Hematopoietic multipotent progenitor cell (in vitro differentiated cells): ENCODE data around the gene B4GALT2. TPM values are rescaled to one million over a fixed set of nuclear protein-coding genes. Genes with fewer than 3 reads are reported as not detected.
A peak's percentile ranks its signal among the peaks of the same experiment; 100 is the strongest.

ENCODE experiments used
- DNase-seq, 3 donors: peaks; one replicate each; pipeline ENCODE4 v3.0.0-alpha.2; 2011 to 2015; ENCODE audit warnings: low read depth in 2 of 3, low spot score in 2 of 3
- total RNA-seq: library from RNA; depleted of rRNA; stranded (reverse); fragments of >200 nt; gene quantifications from one replicate; pipeline ENCODE4 v1.2.3, GENCODE V29; 2012

B4GALT2 gene
- total RNA-seq, 1 donor, result 42.5 TPM

GRCh38 chr1:43968348-43968948 lies 10.6 kb upstream of the B4GALT2 start:
- peak in 1 of 3 donors; percentile 46 for DNase-seq

GRCh38 chr1:43969416-43969745 lies 9.6 kb upstream of the B4GALT2 start:
- DNase-seq, result no peak

GRCh38 chr1:43969746-43970466 lies 9.1 kb upstream of the B4GALT2 start, which contains the start of gene DPH2:
Gene DPH2, plus strand, starts transcription at chr1:43970010. Its CDS starts 166 bp downstream, at chr1:43970176.
- DNase-seq, result peak; percentile 76 to 98 (median 96)

- DNase-seq, result no peak
Measured at GRCh38 chr1:43970502-43970901, 8.5 kb upstream of the B4GALT2 start.

GRCh38 chr1:43970911-43971310 lies 8.1 kb upstream of the B4GALT2 start:
- no peak for DNase-seq

- DNase-seq, result no peak
Measured at GRCh38 chr1:43971336-43971980, 7.6 kb upstream of the B4GALT2 start.

- DNase-seq, result peak in 1 of 3 donors; percentile 48
Measured at GRCh38 chr1:43973981-43974442, 5.0 kb upstream of the B4GALT2 start.

- peak; percentile 82 to 94 (median 92) for DNase-seq
Measured at GRCh38 chr1:43974443-43975248, 4.4 kb upstream of the B4GALT2 start, which contains the start of gene ATP6V0B. Gene ATP6V0B, plus strand, starts transcription at chr1:43974960. Its CDS starts 81 bp downstream, at chr1:43975041.

- peak in 2 of 3 donors; percentile 57 to 64 for DNase-seq
Measured at GRCh38 chr1:43975249-43975961, 3.6 kb upstream of the B4GALT2 start.

- DNase-seq, result no peak
Measured at GRCh38 chr1:43976045-43976444, 3.0 kb upstream of the B4GALT2 start.

- DNase-seq, result no peak
Measured at GRCh38 chr1:43976890-43977289, 2.1 kb upstream of the B4GALT2 start.

GRCh38 chr1:43977376-43978263 lies 1.4 kb upstream of the B4GALT2 start:
- DNase-seq, result no peak

GRCh38 chr1:43978264-43978550 lies 803 bp upstream of the B4GALT2 start:
- no peak for DNase-seq

GRCh38 chr1:43979261-43979527 lies 184 bp downstream of the B4GALT2 start:
- no peak for DNase-seq

GRCh38 chr1:43979528-43980254 lies 681 bp downstream of the B4GALT2 start:
- no peak for DNase-seq

GRCh38 chr1:43980255-43981134 lies 1.5 kb downstream of the B4GALT2 start:
- no peak for DNase-seq

GRCh38 chr1:43981135-43981491 lies 2.1 kb downstream of the B4GALT2 start:
- DNase-seq, result no peak

GRCh38 chr1:43981636-43982035 lies 2.6 kb downstream of the B4GALT2 start:
- no peak for DNase-seq
